H1 (cell line): ENCODE data around the gene R3HDM2. TPM values are rescaled to one million over a fixed set of nuclear protein-coding genes. Genes with fewer than 3 reads are reported as not detected.

ENCODE experiments used
- CTCF ChIA-PET: fragments of 300-600 bp; sonication (Branson Sonifier 250); formaldehyde crosslinking; loops from one replicate; lab custom pipeline; 2021; ENCODE audit not compliant: partially characterized antibody; lab: Charles Lee
- POLR2A ChIA-PET: fragments of 300-600 bp; sonication (Branson Sonifier 250); formaldehyde crosslinking; loops from one replicate; lab custom pipeline; 2021; ENCODE audit warnings: inconsistent platforms; ENCODE audit not compliant: partially characterized antibody; lab: Charles Lee
- DNase-seq, 2 experiments: peaks; one replicate each; pipeline versions ENCODE4 v3.0.0 to v3.0.0-alpha.2; 2010 to 2022; ENCODE audit warnings: low spot score in 2 of 2, low read depth in 1 of 2, mixed read lengths in 1 of 2
- FAIRE-seq: peaks from 2 replicates; lab custom pipeline; 2011; peaks lifted over from hg19 to GRCh38; lab: Jason Lieb, UNC
- H2AFZ ChIP-seq: 2 replicates; pipeline ENCODE4 v1.8.1; 2012; ENCODE audit warnings: low read length, inconsistent platforms
- H2AK5ac ChIP-seq: 2 replicates; pipeline ENCODE4 v1.6.1; 2013; ENCODE audit warnings: low read depth, low read length
- H2BK120ac ChIP-seq: replicated peaks from 2 replicates; pipeline ENCODE3; 2013; ENCODE audit warnings: low read depth, low read length, inconsistent platforms
- H2BK12ac ChIP-seq: 2 replicates; pipeline ENCODE4 v1.6.1; 2013; ENCODE audit warnings: low read depth, low read length
- H2BK15ac ChIP-seq: 2 replicates; pipeline ENCODE4 v1.6.1; 2013; ENCODE audit warnings: low read length
- H2BK20ac ChIP-seq: 2 replicates; pipeline ENCODE4 v1.6.1; 2013; ENCODE audit warnings: low read length
- H2BK5ac ChIP-seq: 2 replicates; pipeline ENCODE4 v1.6.1; 2013; ENCODE audit warnings: low read depth, low read length
- H3K14ac ChIP-seq: 2 replicates; pipeline ENCODE4 v1.6.1; 2013; ENCODE audit warnings: inconsistent platforms; ENCODE audit not compliant: insufficient read length
- H3K18ac ChIP-seq: 2 replicates; pipeline ENCODE4 v1.6.1; 2013; ENCODE audit warnings: low read length; ENCODE audit errors: extremely low read depth
- H3K23ac ChIP-seq: 2 replicates; pipeline ENCODE4 v1.6.1; 2013; ENCODE audit warnings: inconsistent platforms; ENCODE audit not compliant: insufficient read length
- H3K23me2 ChIP-seq: 2 replicates; pipeline ENCODE4 v1.6.1; 2013; ENCODE audit warnings: low read depth, low read length
- H3K27ac ChIP-seq: 2 replicates; pipeline ENCODE4 v1.6.1; 2011; ENCODE audit warnings: low read depth, low read length, inconsistent platforms
- H3K27me3 ChIP-seq, 4 experiments: replicated peaks in 1 of 4; 1 replicate in 1 of 4; 2 replicates in 3 of 4; pipeline versions ENCODE4 v1.6.1 to v1.8.1; 2011 to 2013; ENCODE audit warnings: low read length in 3 of 4, mild to moderate bottlenecking in 3 of 4, inconsistent platforms in 2 of 4, mixed read lengths in 2 of 4, moderate library complexity in 1 of 4; ENCODE audit not compliant: control insufficient read depth in 3 of 4, insufficient read depth in 3 of 4; ENCODE audit errors: extremely low read depth in 1 of 4
- H3K36me3 ChIP-seq, 4 experiments: 2 replicates each; pipeline versions ENCODE4 v1.6.1 to v1.8.1; 2011 to 2013; ENCODE audit warnings: mild to moderate bottlenecking in 4 of 4, low read length in 3 of 4, moderate library complexity in 2 of 4, control low read depth in 1 of 4, inconsistent platforms in 1 of 4; ENCODE audit not compliant: insufficient read depth in 4 of 4, control insufficient read depth in 2 of 4
- H3K4ac ChIP-seq: replicated peaks from 2 replicates; pipeline ENCODE3; 2013; ENCODE audit warnings: low read length, low read depth, mixed read lengths, inconsistent platforms; ENCODE audit not compliant: insufficient read length
- H3K4me1 ChIP-seq, 4 experiments: replicated peaks in 1 of 4; 1 replicate in 1 of 4; 2 replicates in 3 of 4; pipeline versions ENCODE4 v1.6.1 to v1.8.1; 2011 to 2013; ENCODE audit warnings: low read length in 3 of 4, inconsistent platforms in 2 of 4, mixed read lengths in 1 of 4; ENCODE audit not compliant: insufficient read depth in 4 of 4, control insufficient read depth in 3 of 4
- H3K4me2 ChIP-seq, 2 experiments: 2 replicates each; pipeline versions ENCODE4 v1.6.1 to v1.8.1; 2011 to 2013; ENCODE audit warnings: low read depth in 2 of 2, low read length in 2 of 2, control low read depth in 1 of 2, inconsistent platforms in 1 of 2, mild to moderate bottlenecking in 1 of 2; ENCODE audit not compliant: insufficient read depth in 1 of 2
- H3K4me3 ChIP-seq, 4 experiments: fragments of 200-600, 300-600 bp in 1 of 4; sonication (generic), shearing (Covaris generic), sonication (Bioruptor Twin) in 1 of 4; 2 replicates each; pipeline versions ENCODE4 v1.5.1 to v1.8.1; 2011 to 2016; ENCODE audit warnings: low read length in 4 of 4, low read depth in 3 of 4, control low read depth in 2 of 4, inconsistent platforms in 2 of 4, mild to moderate bottlenecking in 2 of 4, mixed read lengths in 1 of 4, moderate library complexity in 1 of 4; ENCODE audit not compliant: insufficient read depth in 2 of 4; ENCODE audit errors: extremely low read depth in 1 of 4
- H3K56ac ChIP-seq: replicated peaks from 2 replicates; pipeline ENCODE3; 2013; ENCODE audit warnings: low read depth, mild to moderate bottlenecking, mixed read lengths, low read length, inconsistent platforms; ENCODE audit not compliant: insufficient read length
- H3K79me1 ChIP-seq: 2 replicates; pipeline ENCODE4 v1.6.1; 2013; ENCODE audit warnings: low read depth, low read length, control low read depth
- H3K79me2 ChIP-seq, 2 experiments: 2 replicates each; pipeline versions ENCODE4 v1.6.1 to v1.8.1; 2012 to 2013; ENCODE audit warnings: low read length in 2 of 2, mild to moderate bottlenecking in 2 of 2, inconsistent platforms in 1 of 2; ENCODE audit not compliant: insufficient read depth in 2 of 2, control insufficient read depth in 1 of 2
- H3K9ac ChIP-seq, 4 experiments: replicated peaks in 1 of 4; 1 replicate in 1 of 4; 2 replicates in 3 of 4; pipeline versions ENCODE4 v1.6.1 to v1.8.1; 2011 to 2013; ENCODE audit warnings: low read depth in 3 of 4, low read length in 3 of 4, control low read depth in 2 of 4, mild to moderate bottlenecking in 2 of 4, moderate library complexity in 2 of 4, inconsistent platforms in 1 of 4; ENCODE audit errors: extremely low read depth in 1 of 4
- H3K9me3 ChIP-seq, 2 experiments: 2 replicates each; pipeline versions ENCODE4 v1.6.1 to v1.8.1; 2012 to 2013; ENCODE audit warnings: mild to moderate bottlenecking in 2 of 2, moderate library complexity in 2 of 2, control low read depth in 1 of 2, inconsistent platforms in 1 of 2, low read depth in 1 of 2, low read length in 1 of 2, mixed read lengths in 1 of 2; ENCODE audit not compliant: insufficient read depth in 2 of 2
- H4K20me1 ChIP-seq, 2 experiments: replicated peaks in 1 of 2; 2 replicates each; pipeline versions ENCODE3 to v1.8.1; 2011 to 2013; ENCODE audit warnings: inconsistent platforms in 2 of 2, low read length in 2 of 2, mild to moderate bottlenecking in 1 of 2; ENCODE audit not compliant: insufficient read depth in 2 of 2, control insufficient read depth in 1 of 2
- H4K5ac ChIP-seq: 2 replicates; pipeline ENCODE4 v1.6.1; 2013; ENCODE audit warnings: low read length, low read depth, mixed read lengths, inconsistent platforms; ENCODE audit not compliant: insufficient read length
- H4K8ac ChIP-seq: 2 replicates; pipeline ENCODE4 v1.8.0; 2013; ENCODE audit warnings: mild to moderate bottlenecking, moderate library complexity, low read length, inconsistent platforms; ENCODE audit not compliant: insufficient read depth; ENCODE audit errors: extremely low read depth
- H4K91ac ChIP-seq: replicated peaks from 2 replicates; pipeline ENCODE3; 2013; ENCODE audit warnings: low read length, mixed read lengths, inconsistent platforms; ENCODE audit not compliant: insufficient read length
- ATF3 ChIP-seq: IDR thresholded peaks from 2 replicates; pipeline ENCODE4 v1.6.1; 2011; ENCODE audit warnings: low read depth, mild to moderate bottlenecking, low read length; ENCODE audit not compliant: insufficient read depth
- MAFK ChIP-seq: IDR thresholded peaks from 2 replicates; pipeline ENCODE4 v1.6.1; 2012; ENCODE audit warnings: low read depth, mild to moderate bottlenecking, improper control_type of control experiment, low read length
- SAP30 ChIP-seq: fragments of 300-600 bp; sonication (generic); IDR thresholded peaks from 2 replicates; pipeline ENCODE4 v1.7.1; 2012; ENCODE audit warnings: low read length, moderate library complexity, mild to moderate bottlenecking, inconsistent platforms; ENCODE audit not compliant: insufficient read depth, insufficient replicate concordance
- SP1 ChIP-seq: IDR thresholded peaks from 2 replicates; pipeline ENCODE4 v1.6.1; 2011; ENCODE audit warnings: low read depth, low read length
- TEAD4 ChIP-seq: IDR thresholded peaks from 2 replicates; pipeline ENCODE4 v1.6.1; 2012; ENCODE audit warnings: low read depth, low read length, inconsistent platforms, mixed read lengths
- WGBS, 2 experiments: shearing (Covaris generic) in 1 of 2; methylation state at CpG; one replicate each; pipeline versions ENCODE4 v1.1.6 to v1.1.7; 2013 to 2015; ENCODE audit warnings: low lambda C conversion rate in 2 of 2, mixed read lengths in 2 of 2, inconsistent platforms in 1 of 2, low coverage in 1 of 2, missing lambda C conversion rate in 1 of 2; ENCODE audit not compliant: insufficient replicate concordance in 2 of 2, insufficient coverage in 1 of 2, insufficient read length in 1 of 2; ENCODE audit errors: extremely low coverage in 1 of 2, missing lambda C conversion rate in 1 of 2; 5-methylcytosine and 5-hydroxymethylcytosine counted together
- polyA plus RNA-seq, 7 experiments: library from polyadenylated mRNA; depleted of rRNA in 3 of 7; stranded (reverse) in 5 of 7; unstranded in 2 of 7; fragments of >200 nt in 5 of 7; fragments of 200-250 nt in 2 of 7; gene quantifications; 1 replicate in 5 of 7; 2 replicates in 1 of 7; 4 replicates in 1 of 7; pipeline versions ENCODE4 v1.2.1 to v1.2.3, GENCODE V29; 2011 to 2013; ENCODE audit warnings: missing spikeins in 2 of 7, mixed read lengths in 2 of 7
- total RNA-seq: library from RNA; stranded (reverse); fragmentation: NEBNext Ultra II Directional; extraction: Animal tissue kit (Norgen Biotek cat#: 25700); gene quantifications from 2 replicates; pipeline ENCODE4 v1.2.1, GENCODE V29; 2021

Gene R3HDM2
- total and polyA plus RNA-seq, 2 of the 8 experiments (the other 6 are each of a cell fraction or from before 2014, with no cell fraction given): 25.6 to 27.0 TPM

GRCh38 chr12:57234571-57235016 is 196.2 kb downstream of the R3HDM2 start:
- DNase-seq: no peak
- H3K27ac ChIP-seq: no peak overlapping the region
- peaks cover 31 to 49% (median 42%) of the 10 kb centered on the region in 4 experiments for H3K27me3 ChIP-seq

More at GRCh38 chr12:57234571-57235016, 196.2 kb downstream of the R3HDM2 start:
- no peak overlapping the region for H2AK5ac ChIP-seq
- H3K4me3 ChIP-seq: no peak overlapping the region
- no peak overlapping the region for H4K5ac ChIP-seq
- no peak overlapping the region for H2BK20ac ChIP-seq
- TF ChIP-seq ATF3: no peak
- TF ChIP-seq SAP30: no peak
- TF ChIP-seq SP1: no peak
- no peak for TF ChIP-seq MAFK
- no peak for TF ChIP-seq TEAD4
- TF ChIP-seq, all 59 proteins: peak for 0
- Histone ChIP-seq H3K79me1 (peaks cover 11% of the 10 kb centered on the region), H3K18ac (no peak overlapping the region), H2BK15ac (no peak overlapping the region), H3K9me3 (no peaks in the 10 kb centered on the region), H2BK5ac (no peak overlapping the region), H2BK12ac (no peak overlapping the region), H3K9ac (no peak overlapping the region), H4K8ac (no peak overlapping the region), H2AFZ (no peak overlapping the region), H3K36me3 (peaks cover 29 to 42% (median 35%) of the 10 kb centered on the region in 4 experiments), H2BK120ac (no peak overlapping the region), H3K14ac (no peak overlapping the region), H3K79me2 (peaks cover 6 to 15% of the 10 kb centered on the region in 2 experiments; a peak in 3 of 4 replicates), H3K23ac (no peak overlapping the region), H4K91ac (no peak overlapping the region), H4K20me1 (peaks cover 25 to 38% of the 10 kb centered on the region in 2 experiments), H3K56ac (no peak overlapping the region), H3K4ac (no peak overlapping the region), H3K23me2 (peaks cover 23% of the 10 kb centered on the region), H3K4me1 (peaks cover 6 to 54% (median 32%) of the 10 kb centered on the region in 4 experiments), H3K4me2 (peak overlapping the region in 1 of 2 experiments; percentile 12; a peak in 1 of 4 replicates)
- 87% methylated on average over 10 of the region's 10 CpGs; no CpG with 5 or more reads in 1 of the 2 experiments for WGBS, 2 experiments
- FAIRE-seq: no peak
- POLR2A ChIA-PET: interaction anchor here (0.9 to 23.7 kb wide), 11 partner anchors 5 to 286 kb away, joined by 3 to 852 read pairs (median 12); partner anchors contain the start of genes DDIT3, GLI1, LRP1 and NXPH4
- CTCF ChIA-PET: interaction anchor here (1.1 to 27.9 kb wide), 3 partner anchors 7 to 42 kb away, joined by 4 to 726 read pairs (median 527); partner anchors contain the start of genes NXPH4 and SHMT2
